Measurements from ENCODE around the gene GYS1.
"Not testable (repeated sequence)": the region's sequence is repeated elsewhere in the genome, so short reads cannot be mapped to it uniquely, and the experiment has no call there.

Gene GYS1

DNA sequence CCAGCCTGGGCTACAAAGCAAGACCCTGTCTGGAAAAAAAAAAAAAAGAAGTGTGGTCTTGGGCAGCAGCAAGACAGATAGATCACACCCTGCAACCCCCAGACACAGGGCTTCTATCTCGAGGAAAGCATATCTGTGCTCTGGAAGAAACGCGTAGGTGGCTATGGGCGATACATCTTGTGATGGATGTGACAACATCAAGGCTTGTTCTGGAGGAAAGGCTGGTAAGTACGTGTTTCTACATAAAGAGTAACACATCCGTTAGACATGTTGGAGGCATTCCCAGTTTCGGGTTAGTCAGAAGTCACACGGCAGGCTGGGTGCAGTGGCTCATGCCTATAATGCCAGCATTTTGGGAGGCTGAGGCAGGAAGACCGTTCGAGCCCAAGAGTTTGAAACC is 66.2 kb downstream of the GYS1 start:
- Histone ChIP-seq H3K27ac (replicated peaks) (no peak overlapping the region), H3K4me3 (replicated peaks; ENCODE audit: insufficient read depth, low read length) (no peak overlapping the region), H3K27me3 (ENCODE audit: insufficient read depth, poor library complexity, severe bottlenecking) (peaks cover 2% of the 10 kb centered on the region)
- TF ChIP-seq, protein P1, sequence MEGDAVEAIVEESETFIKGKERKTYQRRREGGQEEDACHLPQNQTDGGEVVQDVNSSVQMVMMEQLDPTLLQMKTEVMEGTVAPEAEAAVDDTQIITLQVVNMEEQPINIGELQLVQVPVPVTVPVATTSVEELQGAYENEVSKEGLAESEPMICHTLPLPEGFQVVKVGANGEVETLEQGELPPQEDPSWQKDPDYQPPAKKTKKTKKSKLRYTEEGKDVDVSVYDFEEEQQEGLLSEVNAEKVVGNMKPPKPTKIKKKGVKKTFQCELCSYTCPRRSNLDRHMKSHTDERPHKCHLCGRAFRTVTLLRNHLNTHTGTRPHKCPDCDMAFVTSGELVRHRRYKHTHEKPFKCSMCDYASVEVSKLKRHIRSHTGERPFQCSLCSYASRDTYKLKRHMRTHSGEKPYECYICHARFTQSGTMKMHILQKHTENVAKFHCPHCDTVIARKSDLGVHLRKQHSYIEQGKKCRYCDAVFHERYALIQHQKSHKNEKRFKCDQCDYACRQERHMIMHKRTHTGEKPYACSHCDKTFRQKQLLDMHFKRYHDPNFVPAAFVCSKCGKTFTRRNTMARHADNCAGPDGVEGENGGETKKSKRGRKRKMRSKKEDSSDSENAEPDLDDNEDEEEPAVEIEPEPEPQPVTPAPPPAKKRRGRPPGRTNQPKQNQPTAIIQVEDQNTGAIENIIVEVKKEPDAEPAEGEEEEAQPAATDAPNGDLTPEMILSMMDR (IDR thresholded peaks at IDR 0.05; ENCODE audit: insufficient read depth, low read length), result no peak
- TF ChIP-seq GABPA (IDR thresholded peaks at IDR 0.05; ENCODE audit: low read depth) (no peak), POLR2AphosphoS5 (IDR thresholded peaks at IDR 0.05; ENCODE audit: low read depth) (no peak), SPI1 (IDR thresholded peaks at IDR 0.05; ENCODE audit: borderline replicate concordance, low read depth) (no peak)
- TF ChIP-seq, protein P2, sequence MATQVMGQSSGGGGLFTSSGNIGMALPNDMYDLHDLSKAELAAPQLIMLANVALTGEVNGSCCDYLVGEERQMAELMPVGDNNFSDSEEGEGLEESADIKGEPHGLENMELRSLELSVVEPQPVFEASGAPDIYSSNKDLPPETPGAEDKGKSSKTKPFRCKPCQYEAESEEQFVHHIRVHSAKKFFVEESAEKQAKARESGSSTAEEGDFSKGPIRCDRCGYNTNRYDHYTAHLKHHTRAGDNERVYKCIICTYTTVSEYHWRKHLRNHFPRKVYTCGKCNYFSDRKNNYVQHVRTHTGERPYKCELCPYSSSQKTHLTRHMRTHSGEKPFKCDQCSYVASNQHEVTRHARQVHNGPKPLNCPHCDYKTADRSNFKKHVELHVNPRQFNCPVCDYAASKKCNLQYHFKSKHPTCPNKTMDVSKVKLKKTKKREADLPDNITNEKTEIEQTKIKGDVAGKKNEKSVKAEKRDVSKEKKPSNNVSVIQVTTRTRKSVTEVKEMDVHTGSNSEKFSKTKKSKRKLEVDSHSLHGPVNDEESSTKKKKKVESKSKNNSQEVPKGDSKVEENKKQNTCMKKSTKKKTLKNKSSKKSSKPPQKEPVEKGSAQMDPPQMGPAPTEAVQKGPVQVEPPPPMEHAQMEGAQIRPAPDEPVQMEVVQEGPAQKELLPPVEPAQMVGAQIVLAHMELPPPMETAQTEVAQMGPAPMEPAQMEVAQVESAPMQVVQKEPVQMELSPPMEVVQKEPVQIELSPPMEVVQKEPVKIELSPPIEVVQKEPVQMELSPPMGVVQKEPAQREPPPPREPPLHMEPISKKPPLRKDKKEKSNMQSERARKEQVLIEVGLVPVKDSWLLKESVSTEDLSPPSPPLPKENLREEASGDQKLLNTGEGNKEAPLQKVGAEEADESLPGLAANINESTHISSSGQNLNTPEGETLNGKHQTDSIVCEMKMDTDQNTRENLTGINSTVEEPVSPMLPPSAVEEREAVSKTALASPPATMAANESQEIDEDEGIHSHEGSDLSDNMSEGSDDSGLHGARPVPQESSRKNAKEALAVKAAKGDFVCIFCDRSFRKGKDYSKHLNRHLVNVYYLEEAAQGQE (IDR thresholded peaks at IDR 0.05; ENCODE audit: insufficient replicate concordance, low read depth), result no peak
- DNase-seq (ENCODE audit: low read depth in 1 of 2, low spot score in 1 of 2), result no peak

DNA sequence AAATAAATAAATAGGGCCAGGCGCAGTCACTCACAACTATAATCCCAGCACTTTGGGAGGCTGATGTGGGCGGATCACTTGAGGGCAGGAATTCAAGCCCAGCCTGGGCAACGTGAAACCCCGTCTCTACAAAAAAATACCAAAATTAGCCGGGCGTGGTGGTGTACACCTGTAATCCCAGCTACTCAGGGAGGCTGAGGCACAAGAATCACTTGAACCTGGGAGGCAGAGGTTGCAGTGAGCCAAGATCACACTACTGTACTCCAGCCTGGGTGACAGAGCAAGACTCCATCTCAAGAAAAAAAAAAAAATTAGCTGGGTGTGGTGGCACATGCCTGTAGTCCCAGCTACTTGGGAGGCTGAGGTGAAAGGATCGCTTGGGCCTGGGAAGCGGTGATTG is 67.2 kb downstream of the GYS1 start:
- not testable (repeated sequence) for DNase-seq (ENCODE audit: low read depth in 1 of 2, low spot score in 1 of 2); H3K27me3 ChIP-seq (ENCODE audit: insufficient read depth, poor library complexity, severe bottlenecking); H3K27ac ChIP-seq (replicated peaks); H3K4me3 ChIP-seq (replicated peaks; ENCODE audit: insufficient read depth, low read length)

DNA sequence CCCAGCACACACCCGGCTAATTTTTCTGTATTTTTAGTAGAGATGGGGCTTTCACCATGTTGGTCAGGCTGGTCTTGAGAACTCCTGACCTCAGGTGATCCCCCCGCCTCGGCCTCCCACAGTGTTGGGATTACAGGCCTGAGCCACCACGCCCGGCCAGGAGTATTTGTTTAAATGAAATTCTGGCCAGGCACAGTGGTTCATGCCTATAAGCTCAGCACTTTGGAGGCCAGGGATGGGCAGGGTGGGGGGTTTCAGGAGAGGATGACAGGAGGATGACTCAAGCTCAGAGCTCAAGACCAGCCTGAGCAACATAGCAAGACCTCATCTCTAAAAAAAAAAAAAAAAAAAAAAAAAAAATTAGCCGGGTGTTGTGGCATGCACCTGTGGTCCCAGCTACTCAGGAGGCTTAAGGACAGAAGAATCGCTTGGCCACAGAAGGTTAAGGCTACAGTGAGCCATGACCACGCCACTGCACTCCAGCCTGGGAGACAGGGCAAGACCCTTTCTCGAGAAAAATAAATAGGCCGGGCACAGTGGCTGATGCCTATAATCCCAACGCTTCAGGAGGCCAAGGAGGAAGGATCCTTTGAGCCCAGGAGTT is 67.8 kb downstream of the GYS1 start:
- Histone ChIP-seq H3K4me3 (replicated peaks; ENCODE audit: insufficient read depth, low read length) (no peak overlapping the region), H3K27ac (replicated peaks) (no peak overlapping the region), H3K27me3 (ENCODE audit: insufficient read depth, poor library complexity, severe bottlenecking) (no peaks in the 10 kb centered on the region)
- no peak for DNase-seq (ENCODE audit: low read depth in 1 of 2, low spot score in 1 of 2)
- no peak for TF ChIP-seq SPI1 (IDR thresholded peaks at IDR 0.05; ENCODE audit: borderline replicate concordance, low read depth)
- TF ChIP-seq, protein P2 (IDR thresholded peaks at IDR 0.05; ENCODE audit: insufficient replicate concordance, low read depth), result no peak

DNA sequence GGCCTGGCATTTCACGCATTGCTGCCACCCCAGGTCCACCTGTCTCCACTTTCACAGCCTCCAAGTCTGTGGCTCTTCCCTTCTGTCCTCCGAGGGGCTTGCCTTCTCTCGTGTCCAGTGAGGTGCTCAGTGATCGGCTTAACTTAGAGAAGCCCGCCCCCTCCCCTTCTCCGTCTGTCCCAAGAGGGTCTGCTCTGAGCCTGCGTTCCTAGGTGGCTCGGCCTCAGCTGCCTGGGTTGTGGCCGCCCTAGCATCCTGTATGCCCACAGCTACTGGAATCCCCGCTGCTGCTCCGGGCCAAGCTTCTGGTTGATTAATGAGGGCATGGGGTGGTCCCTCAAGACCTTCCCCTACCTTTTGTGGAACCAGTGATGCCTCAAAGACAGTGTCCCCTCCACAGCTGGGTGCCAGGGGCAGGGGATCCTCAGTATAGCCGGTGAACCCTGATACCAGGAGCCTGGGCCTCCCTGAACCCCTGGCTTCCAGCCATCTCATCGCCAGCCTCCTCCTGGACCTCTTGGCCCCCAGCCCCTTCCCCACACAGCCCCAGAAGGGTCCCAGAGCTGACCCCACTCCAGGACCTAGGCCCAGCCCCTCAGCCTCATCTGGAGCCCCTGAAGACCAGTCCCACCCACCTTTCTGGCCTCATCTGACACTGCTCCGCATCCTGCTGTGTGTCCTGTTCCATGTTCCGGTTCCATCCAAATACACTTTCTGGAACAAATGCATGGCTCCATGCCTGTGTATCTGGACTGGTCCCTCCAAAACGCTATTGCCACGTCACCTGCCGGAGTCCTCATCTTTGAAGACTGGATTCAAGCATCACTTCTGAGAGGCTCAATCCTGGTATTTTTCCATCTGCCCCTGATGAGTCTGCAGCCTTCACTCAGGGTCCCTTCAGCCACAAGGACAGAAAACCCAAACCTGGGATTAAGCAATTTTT is 70.3 kb downstream of the GYS1 start:
- no peaks in the 10 kb centered on the region for H3K27me3 ChIP-seq (ENCODE audit: insufficient read depth, poor library complexity, severe bottlenecking)
- no peak for DNase-seq (ENCODE audit: low read depth in 1 of 2, low spot score in 1 of 2)
- TF ChIP-seq, protein P2 (IDR thresholded peaks at IDR 0.05; ENCODE audit: insufficient replicate concordance, low read depth), result no peak
- no peak for TF ChIP-seq SPI1 (IDR thresholded peaks at IDR 0.05; ENCODE audit: borderline replicate concordance, low read depth)
- no peak for TF ChIP-seq POLR2AphosphoS5 (IDR thresholded peaks at IDR 0.05; ENCODE audit: low read depth)
- TF ChIP-seq, protein P1 (IDR thresholded peaks at IDR 0.05; ENCODE audit: insufficient read depth, low read length), result no peak
- TF ChIP-seq GABPA (IDR thresholded peaks at IDR 0.05; ENCODE audit: low read depth), result no peak
- no peak overlapping the region for H3K27ac ChIP-seq (replicated peaks)
- no peak overlapping the region for H3K4me3 ChIP-seq (replicated peaks; ENCODE audit: insufficient read depth, low read length)
